Loucy (cell line): ENCODE data around the gene KIF1B.

Experiments used
- H2AFZ ChIP-seq: fragments of 200-600 bp; sonication (generic); 2 replicates; pipeline ENCODE4 v1.6.0; 2016; ENCODE audit warnings: antibody characterized with exemption, mild to moderate bottlenecking, low read length, moderate library complexity
- H3F3A ChIP-seq: fragments of 200-600 bp; 2 replicates; pipeline ENCODE4 v1.6.0; 2016; ENCODE audit warnings: antibody characterized with exemption, low read depth, mild to moderate bottlenecking
- H3K27me3 ChIP-seq: fragments of 200-600 bp; sonication (generic); 2 replicates; pipeline ENCODE4 v1.6.1; 2014; ENCODE audit warnings: low read length, mild to moderate bottlenecking; ENCODE audit not compliant: insufficient read depth, poor library complexity, severe bottlenecking
- H3K36me3 ChIP-seq: fragments of 200-600 bp; sonication (generic); 2 replicates; pipeline ENCODE4 v1.6.1; 2016; ENCODE audit warnings: low read length; ENCODE audit not compliant: insufficient read depth
- H3K4me1 ChIP-seq: fragments of 200-600 bp; sonication (generic); 2 replicates; pipeline ENCODE4 v1.5.1; 2014; ENCODE audit warnings: low read length, mild to moderate bottlenecking; ENCODE audit not compliant: insufficient read depth, poor library complexity, severe bottlenecking
- H3K4me2 ChIP-seq: fragments of 200-600 bp; sonication (generic); 2 replicates; pipeline ENCODE4 v1.6.0; 2014; ENCODE audit warnings: antibody characterized with exemption, low read length, low read depth, mild to moderate bottlenecking; ENCODE audit not compliant: poor library complexity, severe bottlenecking
- H3K4me3 ChIP-seq: fragments of 200-600 bp; sonication (generic); 2 replicates; pipeline ENCODE4 v1.5.1; 2014; ENCODE audit warnings: low read length, mild to moderate bottlenecking, mixed read lengths; ENCODE audit not compliant: poor library complexity, severe bottlenecking
- H3K79me2 ChIP-seq: fragments of 200-600 bp; sonication (generic); 2 replicates; pipeline ENCODE4 v1.6.1; 2014; ENCODE audit warnings: low read length; ENCODE audit not compliant: insufficient read depth
- H3K9ac ChIP-seq: fragments of 200-600 bp; sonication (generic); 2 replicates; pipeline ENCODE4 v1.6.0; 2014; ENCODE audit warnings: mild to moderate bottlenecking, low read depth, low read length, moderate library complexity; ENCODE audit not compliant: poor library complexity, severe bottlenecking
- H3K9me2 ChIP-seq: fragments of 200-600 bp; sonication (generic); replicated peaks from 2 replicates; pipeline ENCODE4 v1.6.1; 2016; ENCODE audit warnings: low read depth, low read length, mixed read lengths
- H3K9me3 ChIP-seq: fragments of 200-600 bp; sonication (generic); 2 replicates; pipeline ENCODE4 v1.6.1; 2014; ENCODE audit warnings: mild to moderate bottlenecking, antibody characterized with exemption, low read length, low read depth; ENCODE audit not compliant: insufficient read depth
- H4K20me1 ChIP-seq: fragments of 200-600 bp; sonication (generic); 2 replicates; pipeline ENCODE4 v1.6.0; 2014; ENCODE audit warnings: antibody characterized with exemption, low read length, mild to moderate bottlenecking; ENCODE audit not compliant: insufficient read depth, poor library complexity, severe bottlenecking
- EZH2phosphoT487 ChIP-seq: fragments of 200-600 bp; IDR thresholded peaks from 2 replicates; pipeline ENCODE4 v1.6.1; 2018; ENCODE audit warnings: antibody characterized with exemption, mild to moderate bottlenecking, moderate library complexity, borderline replicate concordance
- TF ChIP-seq, protein P1 (sequence below): fragments of 200-600 bp; sonication (generic); conservative IDR thresholded peaks from 2 replicates; pipeline ENCODE4 v1.5.1; 2014; ENCODE audit warnings: mild to moderate bottlenecking, antibody characterized with exemption, low read length

The KIF1B gene

GRCh38 chr1:10283318-10283984 is 73.1 kb downstream of the KIF1B start:
- TF ChIP-seq, protein P1, sequence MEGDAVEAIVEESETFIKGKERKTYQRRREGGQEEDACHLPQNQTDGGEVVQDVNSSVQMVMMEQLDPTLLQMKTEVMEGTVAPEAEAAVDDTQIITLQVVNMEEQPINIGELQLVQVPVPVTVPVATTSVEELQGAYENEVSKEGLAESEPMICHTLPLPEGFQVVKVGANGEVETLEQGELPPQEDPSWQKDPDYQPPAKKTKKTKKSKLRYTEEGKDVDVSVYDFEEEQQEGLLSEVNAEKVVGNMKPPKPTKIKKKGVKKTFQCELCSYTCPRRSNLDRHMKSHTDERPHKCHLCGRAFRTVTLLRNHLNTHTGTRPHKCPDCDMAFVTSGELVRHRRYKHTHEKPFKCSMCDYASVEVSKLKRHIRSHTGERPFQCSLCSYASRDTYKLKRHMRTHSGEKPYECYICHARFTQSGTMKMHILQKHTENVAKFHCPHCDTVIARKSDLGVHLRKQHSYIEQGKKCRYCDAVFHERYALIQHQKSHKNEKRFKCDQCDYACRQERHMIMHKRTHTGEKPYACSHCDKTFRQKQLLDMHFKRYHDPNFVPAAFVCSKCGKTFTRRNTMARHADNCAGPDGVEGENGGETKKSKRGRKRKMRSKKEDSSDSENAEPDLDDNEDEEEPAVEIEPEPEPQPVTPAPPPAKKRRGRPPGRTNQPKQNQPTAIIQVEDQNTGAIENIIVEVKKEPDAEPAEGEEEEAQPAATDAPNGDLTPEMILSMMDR = no peak
- no peak for TF ChIP-seq EZH2phosphoT487
- no peaks in the 10 kb centered on the region for H3F3A ChIP-seq

GRCh38 chr1:10286244-10286643 is 75.9 kb downstream of the KIF1B start:
- Histone ChIP-seq H3K9ac (no peak overlapping the region), H3K4me3 (no peak overlapping the region), H3F3A (no peaks in the 10 kb centered on the region), H3K79me2 (no peaks in the 10 kb centered on the region), H3K9me3 (no peaks in the 10 kb centered on the region), H3K9me2 (no peaks in the 10 kb centered on the region), H3K27me3 (no peaks in the 10 kb centered on the region), H3K4me1 (no peaks in the 10 kb centered on the region), H3K36me3 (peaks cover 13% of the 10 kb centered on the region; the same call in 1 of the 2 replicates), H3K4me2 (no peak overlapping the region), H4K20me1 (no peaks in the 10 kb centered on the region), H2AFZ (no peak overlapping the region)
- TF ChIP-seq, protein P1 = no peak
- TF ChIP-seq EZH2phosphoT487 = no peak

More at GRCh38 chr1:10283318-10283984, 73.1 kb downstream of the KIF1B start:
- H3K4me2 ChIP-seq = no peak overlapping the region
- no peak overlapping the region for H3K4me3 ChIP-seq
- no peak overlapping the region for H2AFZ ChIP-seq
- H4K20me1 ChIP-seq = no peaks in the 10 kb centered on the region
- no peak overlapping the region for H3K9ac ChIP-seq
- peaks cover 21% of the 10 kb centered on the region; the same call in 1 of the 2 replicates for H3K36me3 ChIP-seq
- no peaks in the 10 kb centered on the region for H3K4me1 ChIP-seq
- H3K9me3 ChIP-seq = no peaks in the 10 kb centered on the region
- no peaks in the 10 kb centered on the region for H3K27me3 ChIP-seq
- H3K9me2 ChIP-seq = no peaks in the 10 kb centered on the region
- no peaks in the 10 kb centered on the region for H3K79me2 ChIP-seq

- no peaks in the 10 kb centered on the region for H3K4me1 ChIP-seq
- H2AFZ ChIP-seq = no peak overlapping the region
- no peaks in the 10 kb centered on the region for H3K9me2 ChIP-seq
- H3F3A ChIP-seq = no peaks in the 10 kb centered on the region
- no peaks in the 10 kb centered on the region for H3K27me3 ChIP-seq
- H3K4me3 ChIP-seq = no peak overlapping the region
- no peak overlapping the region for H3K9ac ChIP-seq
- H4K20me1 ChIP-seq = no peaks in the 10 kb centered on the region
- H3K36me3 ChIP-seq = peaks cover 13% of the 10 kb centered on the region; the same call in 1 of the 2 replicates
- TF ChIP-seq, protein P1 = no peak
- TF ChIP-seq EZH2phosphoT487 = no peak
- no peaks in the 10 kb centered on the region for H3K79me2 ChIP-seq
- H3K9me3 ChIP-seq = no peaks in the 10 kb centered on the region
- no peak overlapping the region for H3K4me2 ChIP-seq
These were observed 76.8 kb downstream of the KIF1B start for GRCh38 chr1:10287023-10287645.
